HG02623 (cell line): ENCODE measurements around the gene TAPBPL.

Experiments
- ATAC-seq: cut with Tn5 transposase; IDR thresholded peaks from one replicate; pipeline ENCODE4 v1.9.1; 2021; ENCODE audit warnings: moderate library complexity; ENCODE audit not compliant: unreplicated experiment

Gene TAPBPL

DNA sequence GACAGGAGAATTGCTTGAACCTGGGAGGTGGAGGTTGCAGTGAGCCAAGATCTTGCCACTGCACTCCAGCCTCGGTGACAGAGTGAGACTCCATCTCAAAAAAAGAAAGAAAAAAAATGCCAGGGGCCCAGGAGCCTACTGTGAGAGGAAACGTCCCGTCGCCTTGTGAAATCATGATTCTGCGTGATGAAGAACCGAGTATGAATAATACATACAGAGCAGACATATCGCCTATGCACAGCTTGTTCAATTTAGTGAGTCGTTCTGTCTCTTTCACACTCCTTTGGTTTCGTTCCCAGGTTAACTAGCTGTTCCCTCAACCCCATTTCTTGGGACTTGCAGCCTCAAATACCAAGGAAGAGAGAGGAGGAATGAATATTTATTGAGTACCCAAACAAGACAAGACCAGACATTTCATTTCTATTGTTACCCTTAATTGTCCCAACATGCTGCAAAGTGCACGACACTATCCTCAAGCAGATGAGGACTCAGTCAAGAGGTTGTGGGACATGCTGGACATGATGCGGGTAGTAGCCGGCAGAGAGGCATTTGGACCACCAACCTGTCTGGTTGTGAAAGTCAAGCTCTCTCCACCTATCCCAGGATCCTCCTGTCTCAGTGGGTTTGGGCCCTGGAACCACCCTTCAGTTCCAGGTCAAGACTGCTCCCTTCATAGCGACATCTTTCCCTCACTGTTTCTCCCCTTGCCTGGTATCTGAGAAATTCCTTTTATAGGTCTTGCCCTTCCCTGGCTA, 15.7 kb upstream of the TAPBPL start:
- no peak for ATAC-seq

DNA sequence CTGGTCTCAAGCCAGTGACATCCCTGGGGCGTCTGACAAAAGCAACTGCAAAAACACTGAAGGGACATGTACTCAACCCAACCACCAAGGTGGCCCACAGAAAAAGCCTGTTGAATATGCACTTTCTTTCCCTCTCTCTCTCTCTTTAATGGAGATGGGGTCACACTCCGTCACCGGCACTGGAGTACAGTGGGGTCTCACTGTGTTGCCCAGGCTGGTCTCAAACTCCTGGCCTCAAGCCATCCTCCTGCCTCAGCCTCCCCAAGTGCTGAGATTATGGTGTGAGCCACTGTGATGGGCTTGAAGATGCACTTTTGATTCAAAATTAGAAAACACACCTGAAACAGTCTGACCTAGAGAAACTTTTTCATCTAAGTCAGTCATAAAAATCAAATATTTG, 14.3 kb upstream of the TAPBPL start:
- no peak for ATAC-seq

DNA sequence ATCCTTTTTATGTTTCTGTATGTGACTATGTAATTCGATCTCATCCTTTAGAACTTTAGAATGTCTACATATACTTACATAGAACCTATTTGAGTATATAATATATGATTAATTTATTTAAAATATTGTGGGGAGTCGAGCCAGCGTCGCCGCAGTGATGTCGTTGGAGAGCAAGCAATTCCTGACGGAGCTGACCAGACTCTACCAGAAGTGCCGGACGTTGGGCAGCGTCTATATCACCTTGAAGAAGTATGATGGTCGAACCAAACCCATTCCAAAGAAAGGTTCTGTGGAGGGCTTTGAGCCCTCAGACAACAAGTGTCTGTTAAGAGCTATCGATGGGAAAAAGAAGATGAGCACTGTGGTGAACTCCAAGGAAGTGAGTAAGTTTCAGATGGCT, 13.5 kb upstream of the TAPBPL start:
- no peak for ATAC-seq

DNA sequence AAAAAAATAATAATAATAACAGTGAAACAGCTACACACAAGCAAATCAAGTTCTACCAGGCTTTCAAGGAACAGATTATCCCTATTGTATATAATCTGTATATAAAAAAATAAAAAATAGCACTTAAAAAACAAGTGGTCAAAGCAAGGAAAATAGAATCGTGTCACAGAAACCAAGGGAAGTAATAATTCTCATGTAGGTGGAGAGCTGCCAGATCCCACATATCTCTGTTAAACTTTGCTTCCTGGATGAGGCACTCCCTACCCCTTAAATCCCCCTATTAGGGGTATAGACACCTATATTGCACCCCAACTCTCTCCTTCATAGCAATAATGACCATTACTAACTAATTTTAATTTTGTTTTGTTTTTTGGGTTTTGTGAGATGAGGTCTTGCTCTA, 11.5 kb upstream of the TAPBPL start:
- ATAC-seq: no peak

DNA sequence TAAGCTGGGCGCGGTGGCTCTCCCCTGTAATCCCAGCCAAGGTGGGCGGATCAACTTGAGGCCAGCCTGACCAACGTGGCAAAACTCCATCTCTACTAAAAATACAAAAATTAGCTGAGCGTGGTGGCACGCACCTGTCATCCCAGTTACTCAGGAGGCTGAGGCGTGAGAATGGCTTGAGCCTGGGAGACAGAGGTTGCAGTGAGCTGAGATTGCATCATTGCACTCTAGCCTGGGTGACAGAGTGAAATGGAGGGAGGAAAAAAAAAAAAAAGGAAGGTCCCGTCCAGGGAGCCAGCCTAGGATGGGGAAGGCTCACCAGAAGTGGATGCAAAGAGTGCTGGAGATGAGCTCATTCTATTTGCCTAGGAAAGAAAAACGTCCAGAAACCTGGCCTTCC, 9.0 kb upstream of the TAPBPL start:
- ATAC-seq: no peak

DNA sequence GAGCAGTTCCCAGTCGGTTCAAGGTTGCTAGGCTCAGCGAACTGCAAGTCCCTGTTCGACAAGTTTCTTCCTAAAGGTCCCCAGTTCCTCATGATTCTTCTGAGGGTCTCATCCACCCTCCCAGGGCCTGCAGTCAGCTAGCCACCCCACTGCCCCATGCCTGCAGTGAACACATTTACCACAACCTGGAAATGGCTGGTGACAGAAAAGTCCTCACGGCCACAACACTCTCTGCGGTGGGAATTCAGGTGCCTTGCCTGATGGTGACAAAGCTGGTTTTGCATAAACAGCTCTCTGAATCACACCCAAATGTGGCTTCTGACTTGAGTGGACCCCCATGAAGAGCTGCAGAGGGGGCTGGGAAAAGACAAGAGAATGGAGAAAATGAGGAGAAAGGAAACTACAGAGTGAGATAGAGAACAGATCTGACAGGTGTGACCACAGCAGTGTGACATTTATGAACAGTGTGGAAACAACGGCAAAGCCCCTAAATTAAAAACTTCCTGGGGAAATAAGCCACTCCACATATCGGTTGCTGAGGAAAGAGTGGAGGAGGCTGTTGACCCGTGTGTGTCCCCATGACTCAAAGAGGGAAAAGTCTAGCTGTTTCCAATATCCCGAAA, 8.4 kb upstream of the TAPBPL start:
- no peak for ATAC-seq

DNA sequence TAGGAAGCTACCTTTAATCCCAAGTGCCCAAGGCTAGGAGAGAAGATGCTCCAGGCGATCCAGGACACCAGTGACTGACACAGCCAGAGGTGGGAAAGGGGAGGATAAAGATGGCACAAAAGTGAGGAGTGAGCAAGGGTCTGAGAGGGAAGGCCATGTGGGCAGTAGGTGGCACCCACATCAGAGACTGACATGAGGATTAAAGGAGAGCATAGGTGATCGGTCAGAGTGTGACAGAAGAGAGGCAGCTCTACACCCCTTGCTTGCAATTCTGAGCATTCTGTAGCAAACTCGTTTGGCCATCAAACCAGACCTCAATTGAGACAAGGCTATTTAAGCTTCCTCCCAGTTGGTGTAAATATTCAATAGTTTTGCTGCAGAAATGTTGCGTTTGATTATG, 7.8 kb upstream of the TAPBPL start:
- no peak for ATAC-seq

DNA sequence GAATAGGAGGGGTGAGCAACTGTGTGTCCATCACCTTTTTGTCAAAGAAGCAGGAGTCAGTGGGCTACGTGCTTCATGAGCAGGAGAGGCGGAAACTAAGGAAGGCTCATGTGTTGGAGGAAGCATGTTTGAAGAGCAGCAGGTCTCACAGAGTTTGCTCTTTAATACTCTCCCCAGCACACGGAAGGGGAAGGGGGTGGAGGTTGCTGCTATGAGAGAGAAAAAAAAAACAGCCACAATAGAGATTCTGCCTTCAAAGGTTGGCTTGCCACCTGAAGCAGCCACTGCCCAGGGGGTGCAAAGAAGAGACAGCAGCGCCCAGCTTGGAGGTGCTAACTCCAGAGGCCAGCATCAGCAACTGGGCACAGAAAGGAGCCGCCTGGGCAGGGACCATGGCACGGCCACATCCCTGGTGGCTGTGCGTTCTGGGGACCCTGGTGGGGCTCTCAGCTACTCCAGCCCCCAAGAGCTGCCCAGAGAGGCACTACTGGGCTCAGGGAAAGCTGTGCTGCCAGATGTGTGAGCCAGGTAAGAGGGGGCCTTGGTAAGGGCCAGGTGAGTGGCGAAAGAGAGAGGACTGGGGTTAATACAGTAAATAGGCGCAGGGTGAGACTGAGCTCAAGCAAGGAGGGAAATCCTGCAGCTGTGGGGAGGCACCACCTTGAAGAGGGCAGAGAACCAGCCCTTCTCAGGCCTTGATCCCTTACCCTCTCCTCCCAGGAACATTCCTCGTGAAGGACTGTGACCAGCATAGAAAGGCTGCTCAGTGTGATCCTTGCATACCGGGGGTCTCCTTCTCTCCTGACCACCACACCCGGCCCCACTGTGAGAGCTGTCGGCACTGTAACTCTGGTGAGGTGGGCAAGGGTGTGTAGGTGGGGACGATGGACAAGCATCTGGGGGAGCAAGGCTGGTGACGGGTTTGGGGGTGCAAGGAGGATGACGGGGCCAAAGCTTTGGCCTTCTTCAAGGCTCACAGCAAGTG, 6.8 kb upstream of the TAPBPL start, which contains the start of gene CD27:
Gene CD27, plus strand, starts transcription at position 252 of the 985 bp plus-strand sequence. Its CDS starts 141 bp downstream, at position 393.
- ATAC-seq: no peak

DNA sequence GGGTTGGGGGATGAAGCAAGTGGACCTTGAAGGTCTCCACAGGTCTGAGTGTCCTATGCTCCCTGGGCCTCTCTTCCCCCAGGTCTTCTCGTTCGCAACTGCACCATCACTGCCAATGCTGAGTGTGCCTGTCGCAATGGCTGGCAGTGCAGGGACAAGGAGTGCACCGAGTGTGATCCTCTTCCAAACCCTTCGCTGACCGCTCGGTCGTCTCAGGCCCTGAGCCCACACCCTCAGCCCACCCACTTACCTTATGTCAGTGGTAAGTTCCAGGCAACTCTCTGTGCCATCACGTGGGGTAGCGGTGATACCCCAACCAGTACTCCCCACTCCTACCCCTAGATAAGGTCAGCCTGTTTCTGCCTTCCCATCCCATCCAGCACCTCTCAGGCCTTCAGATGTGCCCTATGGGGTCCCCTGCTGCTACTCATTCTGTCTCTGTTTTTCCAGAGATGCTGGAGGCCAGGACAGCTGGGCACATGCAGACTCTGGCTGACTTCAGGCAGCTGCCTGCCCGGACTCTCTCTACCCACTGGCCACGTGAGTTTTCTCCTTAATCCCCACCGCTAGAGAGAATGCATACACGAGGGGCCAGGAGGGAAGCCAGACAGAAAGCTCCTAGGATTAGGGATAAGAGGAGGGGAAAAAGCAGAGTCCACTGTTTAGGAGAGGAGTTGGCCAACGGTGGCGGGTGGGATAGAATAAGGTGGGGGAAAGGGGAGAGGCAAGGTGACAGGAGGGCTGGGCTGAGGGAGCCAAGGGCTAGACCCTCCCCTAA, 1.6 kb upstream of the TAPBPL start:
- no peak for ATAC-seq

DNA sequence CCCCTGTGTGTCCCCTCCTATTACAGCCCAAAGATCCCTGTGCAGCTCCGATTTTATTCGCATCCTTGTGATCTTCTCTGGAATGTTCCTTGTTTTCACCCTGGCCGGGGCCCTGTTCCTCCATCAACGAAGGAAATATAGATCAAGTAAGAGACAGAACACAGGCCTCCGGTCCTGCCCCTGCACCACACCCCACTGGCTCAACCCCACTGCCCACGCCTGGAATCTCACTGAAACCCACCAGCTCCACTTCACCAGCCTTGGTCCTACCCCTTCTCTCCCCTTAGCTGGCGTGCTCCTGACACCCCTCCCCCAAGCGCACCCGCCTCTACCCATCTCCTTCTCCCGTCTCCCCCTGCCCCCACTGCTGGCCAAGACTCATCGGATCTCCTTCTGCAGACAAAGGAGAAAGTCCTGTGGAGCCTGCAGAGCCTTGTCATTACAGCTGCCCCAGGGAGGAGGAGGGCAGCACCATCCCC, 934 bp upstream of the TAPBPL start:
- no peak for ATAC-seq

DNA sequence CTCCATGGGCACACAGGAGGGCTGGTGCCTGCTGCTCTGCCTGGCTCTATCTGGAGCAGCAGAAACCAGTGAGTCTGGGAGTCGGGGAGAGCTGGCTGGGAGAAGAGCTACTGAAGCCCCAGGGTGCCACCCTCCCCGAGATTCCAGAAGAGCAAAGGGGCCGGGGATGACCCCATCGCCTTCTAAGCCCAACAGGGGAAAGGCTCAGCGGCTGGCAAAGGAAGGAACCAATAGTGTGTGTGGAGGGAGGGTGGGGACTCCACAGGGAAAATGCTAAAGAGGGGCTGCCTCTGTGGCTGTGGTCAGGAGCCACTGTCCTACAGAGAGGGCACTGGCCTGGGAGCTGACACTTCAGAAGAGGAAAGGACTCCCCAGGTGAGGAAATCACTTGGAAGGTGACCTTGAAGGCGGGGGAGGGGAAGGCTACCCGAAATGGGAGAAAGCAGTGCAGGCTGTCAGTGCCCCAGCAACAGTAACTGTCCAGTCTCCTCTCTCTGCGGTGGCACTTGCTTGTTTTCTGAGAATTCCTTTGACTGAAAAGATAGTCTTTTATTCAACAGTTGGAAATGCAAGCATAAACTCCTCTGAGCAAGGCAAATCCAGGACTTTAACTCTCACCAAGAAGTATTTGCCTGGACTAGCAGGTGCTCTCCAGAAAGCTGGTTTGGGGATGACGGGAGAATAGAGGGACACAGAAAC, 552 bp downstream of the TAPBPL start:
- no peak for ATAC-seq

DNA sequence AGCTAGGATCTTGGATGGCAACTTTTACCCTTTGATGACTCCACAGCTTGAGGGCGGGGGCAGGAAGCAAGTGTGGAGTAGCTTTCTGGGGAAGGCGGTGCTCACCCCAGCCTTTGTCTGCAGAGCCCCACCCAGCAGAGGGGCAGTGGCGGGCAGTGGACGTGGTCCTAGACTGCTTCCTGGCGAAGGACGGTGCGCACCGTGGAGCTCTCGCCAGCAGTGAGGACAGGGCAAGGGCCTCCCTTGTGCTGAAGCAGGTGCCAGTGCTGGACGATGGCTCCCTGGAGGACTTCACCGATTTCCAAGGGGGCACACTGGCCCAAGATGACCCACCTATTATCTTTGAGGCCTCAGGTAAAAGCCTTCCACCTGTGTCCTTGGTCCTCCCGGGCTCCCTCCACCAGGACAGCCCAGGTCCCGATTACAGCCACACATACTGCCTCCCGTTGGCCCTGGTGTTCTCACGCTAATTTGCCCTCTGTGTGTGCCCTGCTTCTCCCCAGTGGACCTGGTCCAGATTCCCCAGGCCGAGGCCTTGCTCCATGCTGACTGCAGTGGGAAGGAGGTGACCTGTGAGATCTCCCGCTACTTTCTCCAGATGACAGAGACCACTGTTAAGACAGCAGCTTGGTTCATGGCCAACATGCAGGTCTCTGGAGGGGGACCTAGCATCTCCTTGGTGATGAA, 1.2 kb downstream of the TAPBPL start:
- ATAC-seq: no peak

DNA sequence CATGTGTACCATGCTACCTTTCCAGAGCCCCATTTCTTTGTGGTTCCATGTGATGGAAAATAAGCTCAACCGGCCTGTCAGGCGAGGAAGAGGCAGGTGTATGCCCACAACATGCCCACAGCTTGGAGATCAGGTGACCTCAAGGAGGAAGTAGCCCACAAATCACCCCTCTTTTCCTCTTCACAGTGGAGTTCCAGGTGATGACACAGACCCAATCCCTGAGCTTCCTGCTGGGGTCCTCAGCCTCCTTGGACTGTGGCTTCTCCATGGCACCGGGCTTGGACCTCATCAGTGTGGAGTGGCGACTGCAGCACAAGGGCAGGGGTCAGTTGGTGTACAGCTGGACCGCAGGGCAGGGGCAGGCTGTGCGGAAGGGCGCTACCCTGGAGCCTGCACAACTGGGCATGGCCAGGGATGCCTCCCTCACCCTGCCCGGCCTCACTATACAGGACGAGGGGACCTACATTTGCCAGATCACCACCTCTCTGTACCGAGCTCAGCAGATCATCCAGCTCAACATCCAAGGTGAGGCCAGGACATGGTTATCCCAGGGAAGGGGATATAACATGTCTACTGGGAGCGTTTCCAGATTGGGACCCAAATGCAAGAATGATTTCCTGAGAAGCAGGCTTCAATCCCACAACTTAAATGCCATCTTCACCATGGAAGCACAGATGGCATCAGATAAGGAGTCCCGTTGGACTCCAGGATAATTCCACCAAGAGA, 5.5 kb downstream of the TAPBPL start:
- ATAC-seq: no peak

DNA sequence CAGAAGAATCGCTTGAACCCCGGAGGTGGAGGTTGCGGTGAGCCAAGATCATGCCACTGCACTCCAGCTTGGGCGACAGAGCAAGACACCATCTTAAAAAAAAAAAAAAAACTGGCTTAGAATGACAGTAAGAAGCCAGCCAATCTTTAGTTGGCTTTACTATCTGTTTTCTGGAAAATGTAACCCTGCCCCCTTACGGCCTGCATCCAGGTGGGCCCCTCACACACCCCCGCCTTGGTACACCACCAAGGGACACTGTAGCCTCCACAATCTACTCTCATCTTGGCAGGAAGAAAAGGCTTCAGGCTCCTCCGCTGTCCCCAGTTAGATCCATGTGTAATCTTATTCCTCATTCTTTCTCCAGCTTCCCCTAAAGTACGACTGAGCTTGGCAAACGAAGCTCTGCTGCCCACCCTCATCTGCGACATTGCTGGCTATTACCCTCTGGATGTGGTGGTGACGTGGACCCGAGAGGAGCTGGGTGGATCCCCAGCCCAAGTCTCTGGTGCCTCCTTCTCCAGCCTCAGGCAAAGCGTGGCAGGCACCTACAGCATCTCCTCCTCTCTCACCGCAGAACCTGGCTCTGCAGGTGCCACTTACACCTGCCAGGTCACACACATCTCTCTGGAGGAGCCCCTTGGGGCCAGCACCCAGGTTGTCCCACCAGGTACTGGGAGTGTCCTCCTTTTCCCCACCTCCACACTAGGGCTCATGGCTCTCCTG, 6.6 kb downstream of the TAPBPL start:
- no peak for ATAC-seq

DNA sequence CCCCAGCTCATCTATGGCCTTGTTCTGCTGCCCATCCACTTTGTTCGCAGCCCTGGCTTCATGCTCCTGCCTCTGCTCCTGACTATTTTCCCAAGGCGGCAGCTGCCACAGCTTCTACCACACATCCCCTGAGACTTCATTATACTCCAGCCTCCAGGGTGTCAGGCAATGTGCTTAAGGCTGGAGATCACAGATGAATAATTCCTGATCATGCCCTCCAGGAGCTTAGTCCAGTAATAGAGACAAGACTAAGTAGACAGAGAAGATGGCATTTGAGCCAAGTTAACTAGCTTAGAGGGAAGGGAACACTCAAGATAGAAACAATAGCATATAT, 7.1 kb downstream of the TAPBPL start:
- no peak for ATAC-seq

DNA sequence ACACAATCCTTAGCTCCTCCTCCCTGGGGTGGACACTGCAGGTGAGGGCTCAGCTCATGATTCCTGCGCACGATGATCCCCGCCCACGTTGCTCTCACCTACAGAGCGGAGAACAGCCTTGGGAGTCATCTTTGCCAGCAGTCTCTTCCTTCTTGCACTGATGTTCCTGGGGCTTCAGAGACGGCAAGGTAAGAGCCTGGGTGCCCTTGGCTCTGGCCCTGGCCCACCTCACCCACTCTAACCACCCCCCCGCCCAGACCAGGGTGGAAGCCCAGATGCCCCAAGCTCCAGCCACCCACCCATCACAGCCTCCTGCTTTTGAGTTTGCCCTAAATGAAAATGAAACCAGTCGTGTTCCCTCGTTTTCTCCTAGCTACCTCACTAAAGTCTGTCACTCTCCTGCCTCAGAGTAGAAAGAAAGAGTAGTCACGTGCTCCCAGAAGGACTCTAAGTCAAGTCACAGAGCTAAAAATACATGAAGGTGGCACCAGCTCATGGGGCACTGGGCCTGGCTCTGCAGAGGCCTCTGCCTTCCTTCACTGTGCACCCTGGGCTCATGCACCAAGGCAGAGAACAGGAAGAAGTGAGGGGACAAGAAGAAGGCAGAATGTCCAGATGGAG, 9.0 kb downstream of the TAPBPL start:
- no peak for ATAC-seq

DNA sequence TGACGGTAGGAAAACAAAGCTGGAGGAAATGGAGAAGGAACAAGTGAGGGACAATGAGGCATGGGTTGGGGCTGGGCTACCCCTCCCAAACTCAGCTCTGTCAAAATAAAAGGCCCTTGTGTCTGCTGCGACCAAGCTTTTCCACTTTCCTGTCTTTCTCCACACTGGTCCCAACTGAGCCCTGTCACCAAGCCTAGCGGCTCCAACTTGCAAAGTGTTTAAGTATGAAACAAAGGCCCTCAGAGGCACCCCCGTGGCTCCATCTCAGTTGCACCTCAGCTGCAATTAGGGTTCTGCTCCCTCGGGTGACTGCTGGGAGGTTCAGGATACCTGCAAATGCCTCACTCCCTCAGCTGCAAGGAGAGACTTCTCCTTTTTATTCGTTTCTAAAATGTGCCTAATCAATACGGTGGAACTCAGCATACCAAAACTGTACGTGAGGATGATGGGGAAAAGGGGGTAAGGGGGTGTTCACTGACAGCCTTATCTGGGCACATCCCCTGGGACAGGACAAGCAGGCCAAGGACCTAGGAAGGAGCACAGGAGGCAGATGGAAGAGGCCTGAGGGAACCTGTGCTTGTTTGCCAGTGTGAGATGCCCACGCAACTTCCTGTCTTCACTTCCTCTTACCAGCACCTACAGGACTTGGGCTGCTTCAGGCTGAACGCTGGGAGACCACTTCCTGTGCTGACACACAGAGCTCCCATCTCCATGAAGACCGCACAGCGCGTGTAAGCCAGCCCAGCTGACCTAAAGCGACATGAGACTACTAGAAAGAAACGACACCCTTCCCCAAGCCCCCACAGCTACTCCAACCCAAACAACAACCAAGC, 9.8 kb downstream of the TAPBPL start:
- ATAC-seq: peak; percentile 85
